Panc1 (cell line): ENCODE results near the gene ALDH16A1. TPM values are rescaled to one million over a fixed set of nuclear protein-coding genes. Genes with fewer than 3 reads are reported as not detected.

Experiments used
- ATAC-seq: fragments of 200-7000 bp; cut with Tn5 transposase; 2 replicates; pipeline ENCODE4 v1.9.1; 2020; ENCODE audit warnings: mild to moderate bottlenecking, moderate library complexity
- BruUV-seq: library from RNA; stranded (reverse); fragments of 400-500 nt; replicated peaks from 2 replicates; lab custom pipeline; 2021; lab: Mats Ljungman, UMichigan
- CTCF ChIA-PET: fragments of 300-600 bp; sonication (Branson Sonifier 250); formaldehyde crosslinking; loops from one replicate; lab custom pipeline; 2022; ENCODE audit warnings: antibody characterized with exemption; lab: Charles Lee
- POLR2A ChIA-PET: fragments of 300-600 bp; sonication (Branson Sonifier 250); formaldehyde crosslinking; loops from one replicate; lab custom pipeline; 2022; ENCODE audit warnings: antibody characterized with exemption; lab: Charles Lee
- DNase-seq: peaks from one replicate; pipeline ENCODE4 v3.0.0-alpha.2; 2010; ENCODE audit warnings: low read depth, low spot score
- H3K27ac ChIP-seq: 2 replicates; pipeline ENCODE4 v1.5.1; 2011; ENCODE audit warnings: mild to moderate bottlenecking, low read length, inconsistent platforms
- H3K27me3 ChIP-seq: fragments of 200-500 bp; sonication (Bioruptor generic); 2 replicates; pipeline ENCODE4 v1.6.0; 2014; ENCODE audit warnings: low read length, inconsistent platforms; ENCODE audit not compliant: control insufficient read depth, insufficient read depth
- H3K36me3 ChIP-seq: fragments of 200-500 bp; sonication (Bioruptor generic); 2 replicates; pipeline ENCODE4 v1.5.1; 2014; ENCODE audit warnings: inconsistent platforms, mild to moderate bottlenecking, low read length, moderate library complexity; ENCODE audit not compliant: control insufficient read depth, insufficient read depth
- H3K4me1 ChIP-seq: 2 replicates; pipeline ENCODE4 v1.5.1; 2011; ENCODE audit warnings: inconsistent platforms, mild to moderate bottlenecking, low read length, moderate library complexity; ENCODE audit not compliant: control insufficient read depth, insufficient read depth
- H3K4me3 ChIP-seq, 2 experiments: 2 replicates each; pipeline ENCODE4 v1.5.1; 2011 to 2012; ENCODE audit warnings: low read depth in 2 of 2, low read length in 2 of 2, mild to moderate bottlenecking in 2 of 2, inconsistent platforms in 1 of 2, moderate library complexity in 1 of 2
- H3K9me3 ChIP-seq: fragments of 200-500 bp; sonication (Bioruptor generic); 2 replicates; pipeline ENCODE4 v1.5.1; 2014; ENCODE audit warnings: low read depth, mild to moderate bottlenecking, inconsistent platforms, low read length, moderate library complexity; ENCODE audit not compliant: control insufficient read depth, insufficient read depth
- POLR2AphosphoS5 ChIP-seq: IDR thresholded peaks from 2 replicates; pipeline ENCODE4 v1.6.1; 2012; ENCODE audit warnings: mild to moderate bottlenecking, low read depth, low read length, moderate library complexity
- SIN3A ChIP-seq: IDR thresholded peaks from 2 replicates; pipeline ENCODE4 v1.6.1; 2012; ENCODE audit warnings: low read depth, mild to moderate bottlenecking, low read length, moderate library complexity, borderline replicate concordance; ENCODE audit not compliant: insufficient read depth
- TCF7L2 ChIP-seq: IDR thresholded peaks from 2 replicates; pipeline ENCODE4 v1.6.1; 2011; ENCODE audit warnings: mild to moderate bottlenecking, low read depth, low read length, inconsistent platforms
- in situ Hi-C: cut with HindIII; loops from 2 replicates; pipeline ENCODE4 v1.10.0; 2016; ENCODE audit warnings: low sequenced_read_pairs, low pct_unique_long_range_greater_than_20kb
- intact Hi-C: fragments of 100-400 bp; cut with micrococcal nuclease; formaldehyde crosslinking; loops from one replicate; pipeline ENCODE4 v1.10.0; 2022; ENCODE audit not compliant: unreplicated experiment
- total RNA-seq: library from RNA; stranded (reverse); gene quantifications from one replicate; pipeline ENCODE4 v1.2.1, GENCODE V29; 2021; ENCODE audit not compliant: unreplicated experiment
- TF ChIP-seq, protein P1 (sequence below), 2 experiments: IDR thresholded peaks; 2 replicates each; pipeline ENCODE4 v1.6.1; 2011 to 2012; ENCODE audit warnings: low read depth in 2 of 2, control low read depth in 1 of 2, low read length in 1 of 2, mild to moderate bottlenecking in 1 of 2, moderate library complexity in 1 of 2; ENCODE audit not compliant: insufficient read depth in 1 of 2
- TF ChIP-seq, protein P2 (sequence below): fragments of 450-650 bp; IDR thresholded peaks from 2 replicates; pipeline ENCODE4 v1.5.1; 2017; ENCODE audit warnings: mild to moderate bottlenecking

The ALDH16A1 gene
- total RNA-seq, 1 experiment from 2014 or later, result 19.6 TPM

DNA sequence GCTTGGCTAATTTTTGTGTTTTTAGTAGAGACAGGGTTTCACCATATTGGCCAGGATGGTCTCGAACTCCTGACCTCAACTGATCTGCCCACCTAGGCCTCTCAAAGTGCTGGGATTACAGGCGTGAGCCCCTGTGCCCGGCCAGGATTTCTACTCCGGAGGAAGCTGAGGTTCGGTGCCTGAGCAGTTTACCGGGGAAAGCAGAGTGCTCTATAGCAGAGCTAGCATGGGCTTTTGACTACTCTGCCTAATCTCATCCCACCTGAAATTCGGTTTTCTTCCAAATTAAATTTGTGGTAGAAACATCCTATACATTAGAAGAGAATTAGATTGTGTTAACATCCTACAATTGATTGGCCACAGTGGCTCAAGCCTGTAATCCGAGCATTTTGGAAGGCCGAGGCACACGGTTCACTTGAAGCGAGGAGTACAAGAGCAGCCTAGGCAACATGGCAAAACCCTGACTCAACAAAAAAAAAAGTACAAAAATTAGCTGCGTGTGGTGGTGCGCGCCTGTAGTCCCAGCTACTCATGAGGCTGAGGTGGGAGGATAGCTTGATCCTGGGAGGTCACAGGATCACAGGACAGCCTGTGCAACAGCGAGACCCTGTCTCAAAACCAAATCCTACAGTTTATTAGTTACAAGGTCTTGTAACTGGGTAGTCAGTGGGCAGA is 36.0 kb downstream of the ALDH16A1 start:
- TF ChIP-seq POLR2AphosphoS5, result no peak
- no peak for TF ChIP-seq SIN3A
- TF ChIP-seq, protein P1, sequence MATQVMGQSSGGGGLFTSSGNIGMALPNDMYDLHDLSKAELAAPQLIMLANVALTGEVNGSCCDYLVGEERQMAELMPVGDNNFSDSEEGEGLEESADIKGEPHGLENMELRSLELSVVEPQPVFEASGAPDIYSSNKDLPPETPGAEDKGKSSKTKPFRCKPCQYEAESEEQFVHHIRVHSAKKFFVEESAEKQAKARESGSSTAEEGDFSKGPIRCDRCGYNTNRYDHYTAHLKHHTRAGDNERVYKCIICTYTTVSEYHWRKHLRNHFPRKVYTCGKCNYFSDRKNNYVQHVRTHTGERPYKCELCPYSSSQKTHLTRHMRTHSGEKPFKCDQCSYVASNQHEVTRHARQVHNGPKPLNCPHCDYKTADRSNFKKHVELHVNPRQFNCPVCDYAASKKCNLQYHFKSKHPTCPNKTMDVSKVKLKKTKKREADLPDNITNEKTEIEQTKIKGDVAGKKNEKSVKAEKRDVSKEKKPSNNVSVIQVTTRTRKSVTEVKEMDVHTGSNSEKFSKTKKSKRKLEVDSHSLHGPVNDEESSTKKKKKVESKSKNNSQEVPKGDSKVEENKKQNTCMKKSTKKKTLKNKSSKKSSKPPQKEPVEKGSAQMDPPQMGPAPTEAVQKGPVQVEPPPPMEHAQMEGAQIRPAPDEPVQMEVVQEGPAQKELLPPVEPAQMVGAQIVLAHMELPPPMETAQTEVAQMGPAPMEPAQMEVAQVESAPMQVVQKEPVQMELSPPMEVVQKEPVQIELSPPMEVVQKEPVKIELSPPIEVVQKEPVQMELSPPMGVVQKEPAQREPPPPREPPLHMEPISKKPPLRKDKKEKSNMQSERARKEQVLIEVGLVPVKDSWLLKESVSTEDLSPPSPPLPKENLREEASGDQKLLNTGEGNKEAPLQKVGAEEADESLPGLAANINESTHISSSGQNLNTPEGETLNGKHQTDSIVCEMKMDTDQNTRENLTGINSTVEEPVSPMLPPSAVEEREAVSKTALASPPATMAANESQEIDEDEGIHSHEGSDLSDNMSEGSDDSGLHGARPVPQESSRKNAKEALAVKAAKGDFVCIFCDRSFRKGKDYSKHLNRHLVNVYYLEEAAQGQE (IDR thresholded peaks at IDR 0.05; ENCODE audit: insufficient read depth in 1 of 2, low read depth in 2 of 2, low read length in 1 of 2), result no peak
- TF ChIP-seq TCF7L2, result no peak
- TF ChIP-seq, protein P2, sequence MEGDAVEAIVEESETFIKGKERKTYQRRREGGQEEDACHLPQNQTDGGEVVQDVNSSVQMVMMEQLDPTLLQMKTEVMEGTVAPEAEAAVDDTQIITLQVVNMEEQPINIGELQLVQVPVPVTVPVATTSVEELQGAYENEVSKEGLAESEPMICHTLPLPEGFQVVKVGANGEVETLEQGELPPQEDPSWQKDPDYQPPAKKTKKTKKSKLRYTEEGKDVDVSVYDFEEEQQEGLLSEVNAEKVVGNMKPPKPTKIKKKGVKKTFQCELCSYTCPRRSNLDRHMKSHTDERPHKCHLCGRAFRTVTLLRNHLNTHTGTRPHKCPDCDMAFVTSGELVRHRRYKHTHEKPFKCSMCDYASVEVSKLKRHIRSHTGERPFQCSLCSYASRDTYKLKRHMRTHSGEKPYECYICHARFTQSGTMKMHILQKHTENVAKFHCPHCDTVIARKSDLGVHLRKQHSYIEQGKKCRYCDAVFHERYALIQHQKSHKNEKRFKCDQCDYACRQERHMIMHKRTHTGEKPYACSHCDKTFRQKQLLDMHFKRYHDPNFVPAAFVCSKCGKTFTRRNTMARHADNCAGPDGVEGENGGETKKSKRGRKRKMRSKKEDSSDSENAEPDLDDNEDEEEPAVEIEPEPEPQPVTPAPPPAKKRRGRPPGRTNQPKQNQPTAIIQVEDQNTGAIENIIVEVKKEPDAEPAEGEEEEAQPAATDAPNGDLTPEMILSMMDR, result no peak
- Histone ChIP-seq H3K27ac (peak overlapping the region; percentile 97), H3K9me3 (no peaks in the 10 kb centered on the region), H3K4me3 (peak overlapping the region; percentile 83 to 90), H3K36me3 (peaks cover 32% of the 10 kb centered on the region), H3K27me3 (no peaks in the 10 kb centered on the region), H3K4me1 (peaks cover 13% of the 10 kb centered on the region)
- in situ Hi-C loops, result no loop called here
- no TSS peak for BruUV-seq
- ChIA-PET CTCF (no interaction called here), POLR2A (no interaction called here)
- intact Hi-C loops, result no loop called here
- no peak for DNase-seq
- ATAC-seq, result no peak

GRCh38 chr19:49489601-49490167 is 36.7 kb downstream of the ALDH16A1 start:
- no peak for TF ChIP-seq TCF7L2
- peak; percentile 53; the same call in 1 of the 2 replicates for TF ChIP-seq POLR2AphosphoS5
- Histone ChIP-seq H3K9me3 (no peaks in the 10 kb centered on the region), H3K4me3 (peak overlapping the region; percentile 83 to 90), H3K27me3 (no peaks in the 10 kb centered on the region), H3K4me1 (peaks cover 13% of the 10 kb centered on the region), H3K36me3 (peaks cover 32% of the 10 kb centered on the region), H3K27ac (peak overlapping the region; percentile 97)
- intact Hi-C loops (no loop called here), in situ Hi-C loops (no loop called here)
- ChIA-PET POLR2A (no interaction called here), CTCF (no interaction called here)
- DNase-seq (no peak), ATAC-seq (no peak)
- BruUV-seq, result no TSS peak
